ENCODE data around the gene CCL5.

The CCL5 gene

DNA sequence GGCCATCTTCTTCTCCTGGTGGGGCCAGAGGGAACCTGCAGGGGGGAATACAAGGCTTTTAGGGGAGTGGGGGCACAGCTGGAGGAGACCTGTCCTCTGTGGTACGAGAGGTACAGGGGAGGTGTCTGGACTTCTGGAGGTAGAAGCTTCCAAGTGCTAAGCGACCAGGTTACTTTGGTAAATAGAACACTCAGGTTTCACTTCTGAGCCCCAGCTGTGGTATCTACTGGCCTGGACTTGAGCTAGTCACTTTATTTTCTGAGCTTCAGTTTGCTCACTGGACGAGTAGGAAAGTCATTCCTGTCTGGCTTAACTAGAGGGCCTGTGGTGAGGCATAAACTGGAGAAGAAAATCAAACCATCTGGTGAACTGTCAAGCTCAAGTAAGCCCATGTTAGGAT is 11.4 kb downstream of the CCL5 start, which contains the start of gene HEATR9:
HEATR9 (minus strand) TSS at position 155 of the 400 bp plus-strand sequence; CDS start at position 6, 149 bp downstream.
- Histone ChIP-seq H3K27ac (ENCODE audit: low read depth, low read length) (no peak within 1 kb of the TSS), H3K36me3 (ENCODE audit: control insufficient read depth in 5 of 5, insufficient read depth in 5 of 5, low read length in 5 of 5) (no peaks in the 10 kb centered on the region), H3K4me1 (ENCODE audit: control insufficient read depth in 5 of 5, insufficient read depth in 5 of 5, low read length in 5 of 5) (peaks cover 0 to 13% (median 3%) of the 10 kb centered on the region in 5 donors), H3K9me3 (ENCODE audit: control insufficient read depth in 5 of 5, low read length in 5 of 5) (no peaks in the 10 kb centered on the region), H3K27me3 (ENCODE audit: control insufficient read depth in 5 of 5, insufficient read depth in 4 of 5, low read length in 5 of 5) (no peaks in the 10 kb centered on the region), H3K9ac (ENCODE audit: low read length in 5 of 5) (no peak within 1 kb of the TSS), H3K4me3 (ENCODE audit: low read depth in 1 of 5, low read length in 5 of 5) (no peak within 1 kb of the TSS)

DNA sequence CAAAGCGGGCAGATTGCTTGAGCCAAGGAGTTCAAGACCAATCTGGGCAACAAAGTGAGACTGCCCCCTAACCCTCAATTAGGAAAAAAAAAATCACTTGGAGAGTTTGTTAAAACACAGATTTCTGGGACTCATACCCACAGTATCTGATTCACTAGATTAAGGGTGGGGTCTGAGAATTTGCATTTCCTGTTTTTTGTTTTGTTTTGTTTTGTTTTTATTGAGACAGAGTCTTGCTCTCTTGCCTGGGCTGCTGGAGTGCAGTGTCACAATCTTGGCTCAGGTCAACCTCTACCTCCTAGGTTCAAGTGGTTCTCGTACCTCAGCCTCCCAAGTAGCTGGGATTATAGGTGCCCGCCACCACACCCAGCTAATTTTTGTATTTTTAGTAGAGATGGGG is 12.6 kb downstream of the CCL5 start:
- Histone ChIP-seq H3K9me3 (ENCODE audit: control insufficient read depth in 5 of 5, low read length in 5 of 5) (no peaks in the 10 kb centered on the region), H3K4me3 (ENCODE audit: low read depth in 1 of 5, low read length in 5 of 5) (no peak overlapping the region), H3K4me1 (ENCODE audit: control insufficient read depth in 5 of 5, insufficient read depth in 5 of 5, low read length in 5 of 5) (peaks cover 0 to 13% (median 3%) of the 10 kb centered on the region in 5 donors), H3K27ac (ENCODE audit: low read depth, low read length) (no peak overlapping the region), H3K27me3 (ENCODE audit: control insufficient read depth in 5 of 5, insufficient read depth in 4 of 5, low read length in 5 of 5) (no peaks in the 10 kb centered on the region), H3K9ac (ENCODE audit: low read length in 5 of 5) (no peak overlapping the region), H3K36me3 (ENCODE audit: control insufficient read depth in 5 of 5, insufficient read depth in 5 of 5, low read length in 5 of 5) (no peaks in the 10 kb centered on the region)

DNA sequence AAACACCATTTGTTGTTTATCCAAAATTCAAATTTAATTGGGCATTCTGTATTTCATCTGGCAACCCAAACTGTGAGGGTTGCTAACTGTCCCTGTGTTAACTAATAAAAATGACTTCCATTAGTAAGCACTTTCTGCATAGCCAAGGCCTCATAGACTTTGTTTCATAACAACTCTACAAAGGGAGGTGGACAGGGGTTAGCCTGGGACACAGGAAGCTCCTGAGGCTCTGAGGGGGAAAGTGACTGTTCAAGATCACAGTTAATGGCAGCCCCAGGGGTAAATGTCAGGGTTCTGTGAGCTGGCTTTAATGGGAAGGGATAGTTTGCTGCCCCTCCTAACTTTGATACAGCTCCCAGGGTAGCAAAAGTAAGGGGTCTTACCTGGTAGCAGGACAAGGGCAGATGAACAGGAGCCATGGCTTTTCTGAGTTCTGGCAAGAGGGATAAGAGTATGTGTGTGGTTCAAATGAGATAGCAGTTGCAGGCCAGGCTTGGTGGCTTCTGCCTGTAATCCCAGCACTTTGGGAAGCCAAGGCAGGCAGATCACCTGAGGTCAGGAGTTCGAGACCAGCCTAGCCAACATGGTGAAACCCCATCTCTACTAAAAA is 13.7 kb downstream of the CCL5 start:
- peaks cover 0 to 12% (median 3%) of the 10 kb centered on the region in 5 donors for H3K4me1 ChIP-seq (ENCODE audit: control insufficient read depth in 5 of 5, insufficient read depth in 5 of 5, low read length in 5 of 5)
- H3K4me3 ChIP-seq (ENCODE audit: low read depth in 1 of 5, low read length in 5 of 5), result no peak overlapping the region
- H3K9ac ChIP-seq (ENCODE audit: low read length in 5 of 5), result no peak overlapping the region
- no peaks in the 10 kb centered on the region for H3K9me3 ChIP-seq (ENCODE audit: control insufficient read depth in 5 of 5, low read length in 5 of 5)
- H3K36me3 ChIP-seq (ENCODE audit: control insufficient read depth in 5 of 5, insufficient read depth in 5 of 5, low read length in 5 of 5), result no peaks in the 10 kb centered on the region
- no peaks in the 10 kb centered on the region for H3K27me3 ChIP-seq (ENCODE audit: control insufficient read depth in 5 of 5, insufficient read depth in 4 of 5, low read length in 5 of 5)
- H3K27ac ChIP-seq (ENCODE audit: low read depth, low read length), result no peak overlapping the region

DNA sequence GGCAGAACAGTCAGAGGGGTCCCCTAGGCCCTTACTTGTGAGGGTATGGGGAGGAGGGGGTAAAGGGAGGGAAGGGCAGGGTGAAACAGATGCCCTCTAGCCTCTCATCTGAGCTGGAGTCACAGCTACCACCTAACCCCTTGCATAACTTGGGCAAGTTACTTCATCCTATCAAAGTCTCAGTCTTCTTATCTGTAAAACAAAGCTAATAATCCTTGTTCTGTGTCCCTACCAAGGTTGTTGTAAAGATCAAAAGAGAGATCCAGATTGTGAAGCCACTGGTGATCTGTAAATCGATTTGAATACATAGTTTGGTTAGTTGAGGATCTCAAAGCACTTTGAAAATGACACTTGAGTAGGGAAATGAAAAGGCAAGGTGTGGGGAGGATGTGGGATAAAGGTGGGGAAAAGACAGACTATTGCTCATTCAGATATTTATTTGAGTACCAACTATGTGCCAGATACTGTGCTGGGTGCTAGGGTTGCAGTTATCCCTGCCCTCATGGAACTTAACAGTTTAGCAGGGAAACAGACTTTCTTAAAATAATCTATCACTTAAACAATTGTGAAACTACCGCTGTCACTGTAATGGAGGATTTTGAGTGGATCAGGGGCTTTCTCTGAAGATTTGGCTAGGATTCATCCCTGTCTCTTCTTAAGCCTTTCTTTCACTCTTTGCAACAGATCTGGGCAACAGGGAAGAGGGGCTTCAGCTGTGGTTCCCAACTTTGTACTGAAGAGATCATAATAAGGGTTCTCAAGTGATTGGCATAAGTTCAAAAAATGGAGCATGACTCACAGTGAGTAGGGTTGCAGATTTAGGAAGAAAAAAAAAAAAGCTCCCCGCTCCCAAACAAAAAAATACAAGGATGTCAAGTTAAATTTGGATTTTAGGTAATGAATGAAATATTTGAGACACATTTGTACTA is 14.5 kb downstream of the CCL5 start:
- H3K9me3 ChIP-seq (ENCODE audit: control insufficient read depth in 5 of 5, low read length in 5 of 5), result no peaks in the 10 kb centered on the region
- no peaks in the 10 kb centered on the region for H3K36me3 ChIP-seq (ENCODE audit: control insufficient read depth in 5 of 5, insufficient read depth in 5 of 5, low read length in 5 of 5)
- no peak overlapping the region for H3K9ac ChIP-seq (ENCODE audit: low read length in 5 of 5)
- H3K4me3 ChIP-seq (ENCODE audit: low read depth in 1 of 5, low read length in 5 of 5), result no peak overlapping the region
- no peak overlapping the region for H3K27ac ChIP-seq (ENCODE audit: low read depth, low read length)
- H3K27me3 ChIP-seq (ENCODE audit: control insufficient read depth in 5 of 5, insufficient read depth in 4 of 5, low read length in 5 of 5), result no peaks in the 10 kb centered on the region
- H3K4me1 ChIP-seq (ENCODE audit: control insufficient read depth in 5 of 5, insufficient read depth in 5 of 5, low read length in 5 of 5), result peaks cover 0 to 6% (median 0%) of the 10 kb centered on the region in 5 donors

DNA sequence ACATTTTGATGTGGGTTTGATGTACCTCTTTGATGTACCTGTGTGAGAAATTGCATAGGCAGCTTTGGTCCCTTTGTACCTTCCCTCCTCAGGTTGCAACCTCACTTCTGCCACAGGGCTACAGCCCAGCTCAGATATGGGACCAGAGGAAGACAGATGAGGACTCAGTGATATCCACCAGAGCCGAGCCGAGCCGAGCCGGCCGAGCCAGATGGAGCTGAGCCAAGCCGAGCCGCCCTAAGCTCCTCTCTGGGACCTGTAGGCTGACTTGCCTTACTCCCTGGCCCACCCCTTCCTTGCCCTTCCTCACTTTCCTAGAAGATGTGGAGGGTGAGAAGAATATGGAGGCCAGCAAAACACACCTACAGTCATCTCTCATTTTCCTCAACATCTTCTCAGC is 15.3 kb downstream of the CCL5 start:
- no peak overlapping the region for H3K27ac ChIP-seq (ENCODE audit: low read depth, low read length)
- peaks cover 0 to 6% (median under 1%) of the 10 kb centered on the region in 5 donors for H3K4me1 ChIP-seq (ENCODE audit: control insufficient read depth in 5 of 5, insufficient read depth in 5 of 5, low read length in 5 of 5)
- no peaks in the 10 kb centered on the region for H3K9me3 ChIP-seq (ENCODE audit: control insufficient read depth in 5 of 5, low read length in 5 of 5)
- no peak overlapping the region for H3K9ac ChIP-seq (ENCODE audit: low read length in 5 of 5)
- H3K4me3 ChIP-seq (ENCODE audit: low read depth in 1 of 5, low read length in 5 of 5), result no peak overlapping the region
- H3K36me3 ChIP-seq (ENCODE audit: control insufficient read depth in 5 of 5, insufficient read depth in 5 of 5, low read length in 5 of 5), result no peaks in the 10 kb centered on the region
- no peaks in the 10 kb centered on the region for H3K27me3 ChIP-seq (ENCODE audit: control insufficient read depth in 5 of 5, insufficient read depth in 4 of 5, low read length in 5 of 5)

DNA sequence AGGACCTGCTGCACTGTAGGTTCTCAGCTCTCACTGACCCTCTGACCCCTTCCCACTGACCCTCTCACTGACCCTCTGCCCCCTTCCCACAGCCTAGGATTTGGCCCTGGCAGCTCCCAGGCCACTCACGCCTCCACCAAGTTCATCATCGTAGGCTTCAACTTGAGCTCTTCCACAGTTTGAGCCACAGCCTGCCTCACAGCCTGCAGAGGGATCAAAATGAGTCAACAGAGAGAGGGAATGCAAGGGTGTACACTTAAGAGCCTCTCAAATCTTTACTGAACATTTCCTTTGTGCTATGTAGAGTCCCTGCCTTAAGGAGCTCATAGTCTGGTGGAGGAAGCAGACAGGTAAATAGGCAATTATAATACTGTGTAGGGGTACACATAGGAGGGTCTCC is 23.6 kb downstream of the CCL5 start:
- peaks cover 0 to 13% (median 7%) of the 10 kb centered on the region in 5 donors for H3K4me1 ChIP-seq (ENCODE audit: control insufficient read depth in 5 of 5, insufficient read depth in 5 of 5, low read length in 5 of 5)
- H3K27me3 ChIP-seq (ENCODE audit: control insufficient read depth in 5 of 5, insufficient read depth in 4 of 5, low read length in 5 of 5), result no peaks in the 10 kb centered on the region
- no peak overlapping the region for H3K27ac ChIP-seq (ENCODE audit: low read depth, low read length)
- H3K9me3 ChIP-seq (ENCODE audit: control insufficient read depth in 5 of 5, low read length in 5 of 5), result no peaks in the 10 kb centered on the region
- no peak overlapping the region for H3K9ac ChIP-seq (ENCODE audit: low read length in 5 of 5)
- H3K36me3 ChIP-seq (ENCODE audit: control insufficient read depth in 5 of 5, insufficient read depth in 5 of 5, low read length in 5 of 5), result peaks cover 0 to 10% (median 2%) of the 10 kb centered on the region in 5 donors
- H3K4me3 ChIP-seq (ENCODE audit: low read depth in 1 of 5, low read length in 5 of 5), result no peak overlapping the region

DNA sequence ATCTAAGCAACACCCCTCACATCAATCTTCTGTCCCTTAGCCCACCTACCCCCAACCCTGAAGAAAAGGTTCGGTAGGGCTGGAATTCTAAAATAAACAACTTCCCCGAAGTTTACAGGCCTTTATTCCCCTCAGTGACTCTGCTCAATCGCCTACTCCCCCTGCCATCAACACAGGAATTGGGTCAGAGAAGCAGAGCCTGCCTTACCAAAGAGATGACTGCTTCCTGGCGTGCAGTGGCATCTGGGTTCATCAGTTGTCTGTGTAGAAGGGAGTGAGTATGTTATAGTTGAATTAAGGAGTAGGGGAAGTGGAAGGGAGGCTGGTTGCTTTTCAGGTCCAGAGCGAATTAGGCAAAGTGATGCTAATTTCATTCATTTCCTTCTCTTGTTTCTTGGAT is 24.2 kb downstream of the CCL5 start:
- Histone ChIP-seq H3K9ac (ENCODE audit: low read length in 5 of 5) (no peak overlapping the region), H3K9me3 (ENCODE audit: control insufficient read depth in 5 of 5, low read length in 5 of 5) (no peaks in the 10 kb centered on the region), H3K4me1 (ENCODE audit: control insufficient read depth in 5 of 5, insufficient read depth in 5 of 5, low read length in 5 of 5) (peaks cover 0 to 13% (median 7%) of the 10 kb centered on the region in 5 donors), H3K4me3 (ENCODE audit: low read depth in 1 of 5, low read length in 5 of 5) (no peak overlapping the region), H3K36me3 (ENCODE audit: control insufficient read depth in 5 of 5, insufficient read depth in 5 of 5, low read length in 5 of 5) (peaks cover 0 to 10% (median 2%) of the 10 kb centered on the region in 5 donors), H3K27ac (ENCODE audit: low read depth, low read length) (no peak overlapping the region), H3K27me3 (ENCODE audit: control insufficient read depth in 5 of 5, insufficient read depth in 4 of 5, low read length in 5 of 5) (no peaks in the 10 kb centered on the region)

DNA sequence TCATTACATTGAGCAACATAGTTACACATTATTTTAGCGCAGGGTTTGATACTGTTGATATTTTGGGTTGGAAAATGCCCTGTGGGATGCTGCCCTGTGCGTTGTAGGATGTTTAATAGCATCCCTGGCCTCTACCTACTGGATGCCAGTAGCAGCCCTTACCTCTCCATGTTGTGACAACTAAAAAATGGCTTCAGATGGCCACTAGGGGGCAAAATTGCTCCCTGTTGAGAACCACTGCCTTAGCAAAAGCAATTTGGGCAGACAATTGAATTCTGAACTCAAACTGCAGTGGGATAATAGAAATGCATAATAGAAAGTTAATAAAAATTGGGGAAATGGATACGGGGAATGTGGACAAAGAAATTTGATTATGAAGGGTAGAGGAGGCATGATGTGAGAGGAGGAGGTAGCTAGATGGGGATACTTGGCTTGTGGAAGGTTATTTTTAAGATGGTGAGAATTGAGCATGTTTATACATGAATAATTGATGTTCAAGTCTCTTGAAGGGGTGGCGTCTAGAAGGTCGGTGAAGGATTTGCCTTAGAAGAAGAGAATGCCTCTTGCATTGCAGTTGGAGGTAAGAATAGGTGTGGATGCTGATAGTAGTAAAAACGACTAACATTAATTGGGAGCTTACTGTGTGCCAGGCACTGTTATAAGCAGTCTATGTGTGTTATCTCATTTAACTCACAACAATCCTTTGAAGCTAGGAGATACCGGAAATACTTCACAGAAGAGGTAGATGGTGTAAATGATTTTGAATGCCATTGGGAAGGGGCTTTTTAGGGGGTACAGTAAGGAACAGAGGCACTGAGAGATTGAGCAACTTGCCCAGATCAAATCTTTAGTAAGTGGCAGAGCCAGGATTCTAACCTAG is 30.5 kb downstream of the CCL5 start:
- peaks cover 0 to 4% (median 0%) of the 10 kb centered on the region in 5 donors for H3K4me1 ChIP-seq (ENCODE audit: control insufficient read depth in 5 of 5, insufficient read depth in 5 of 5, low read length in 5 of 5)
- H3K4me3 ChIP-seq (ENCODE audit: low read depth in 1 of 5, low read length in 5 of 5), result no peak overlapping the region
- no peak overlapping the region for H3K27ac ChIP-seq (ENCODE audit: low read depth, low read length)
- no peak overlapping the region for H3K9ac ChIP-seq (ENCODE audit: low read length in 5 of 5)
- no peaks in the 10 kb centered on the region for H3K27me3 ChIP-seq (ENCODE audit: control insufficient read depth in 5 of 5, insufficient read depth in 4 of 5, low read length in 5 of 5)
- peaks cover 33 to 42% (median 37%) of the 10 kb centered on the region in 5 donors for H3K36me3 ChIP-seq (ENCODE audit: control insufficient read depth in 5 of 5, insufficient read depth in 5 of 5, low read length in 5 of 5)
- no peaks in the 10 kb centered on the region for H3K9me3 ChIP-seq (ENCODE audit: control insufficient read depth in 5 of 5, low read length in 5 of 5)

DNA sequence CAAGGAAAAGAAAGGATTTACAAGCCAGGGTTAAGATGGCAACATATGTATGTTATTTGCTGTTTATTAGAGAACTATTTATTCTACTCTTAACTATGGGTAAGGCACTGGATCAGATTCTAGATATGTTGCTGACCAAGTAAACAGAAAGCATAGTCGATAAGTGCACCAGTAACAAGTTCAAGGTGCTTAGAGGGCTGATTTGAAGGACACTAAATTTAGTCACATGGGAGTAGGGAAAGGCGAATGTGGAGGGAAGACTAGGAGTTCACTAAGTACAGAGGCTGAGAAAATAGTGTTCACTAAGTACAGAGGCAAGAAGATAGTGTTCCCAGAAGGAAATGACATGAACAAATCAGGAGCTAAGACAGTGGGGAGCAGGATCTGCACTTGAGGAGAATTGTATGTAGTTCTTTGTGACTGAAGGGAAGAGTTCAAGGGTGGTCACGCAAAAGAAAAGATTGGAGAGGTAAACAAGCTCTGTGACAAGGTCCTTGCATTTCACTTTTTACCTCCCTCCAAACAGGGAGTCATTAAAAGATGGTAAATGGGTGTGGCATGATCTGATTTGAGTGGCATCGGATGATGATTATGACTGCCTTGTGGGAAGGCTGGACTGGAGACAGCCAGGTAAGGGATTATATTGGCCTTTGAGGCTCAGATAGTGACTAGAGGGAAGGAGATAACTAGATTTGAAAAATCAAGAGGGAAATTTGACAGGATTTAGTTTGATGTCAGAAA is 32.4 kb downstream of the CCL5 start:
- H3K9me3 ChIP-seq (ENCODE audit: control insufficient read depth in 5 of 5, low read length in 5 of 5), result no peaks in the 10 kb centered on the region
- no peak overlapping the region for H3K4me3 ChIP-seq (ENCODE audit: low read depth in 1 of 5, low read length in 5 of 5)
- no peak overlapping the region for H3K27ac ChIP-seq (ENCODE audit: low read depth, low read length)
- no peak overlapping the region for H3K9ac ChIP-seq (ENCODE audit: low read length in 5 of 5)
- H3K36me3 ChIP-seq (ENCODE audit: control insufficient read depth in 5 of 5, insufficient read depth in 5 of 5, low read length in 5 of 5), result peaks cover 42 to 60% (median 54%) of the 10 kb centered on the region in 5 donors
- H3K27me3 ChIP-seq (ENCODE audit: control insufficient read depth in 5 of 5, insufficient read depth in 4 of 5, low read length in 5 of 5), result no peaks in the 10 kb centered on the region
- peaks cover 0 to 4% (median 0%) of the 10 kb centered on the region in 5 donors for H3K4me1 ChIP-seq (ENCODE audit: control insufficient read depth in 5 of 5, insufficient read depth in 5 of 5, low read length in 5 of 5)

Measured in subcutaneous abdominal adipose tissue (tissue), 5 donors.